Lower lobe of right lung (tissue), 2 donors: Measurements from ENCODE around the gene ATP8A1. TPM values are rescaled to one million over a fixed set of nuclear protein-coding genes. Genes with fewer than 3 reads are reported as not detected.

Experiments used
- ATAC-seq, 2 donors: fragments of 200-7000 bp; cut with Tn5 transposase; one replicate each; pipeline ENCODE4 v1.9.1; 2020 to 2022; ENCODE audit warnings: mild to moderate bottlenecking in 2 of 2, moderate library complexity in 2 of 2
- DNase-seq: peaks from one replicate; pipeline ENCODE4 v3.0.0-alpha.2; 2020
- H3K27ac ChIP-seq: fragments of 200-600 bp; one replicate; pipeline ENCODE4 v1.8.0; 2022
- H3K27me3 ChIP-seq: fragments of 200-600 bp; one replicate; pipeline ENCODE4 v1.8.0; 2022; ENCODE audit warnings: low read depth
- H3K36me3 ChIP-seq: fragments of 200-600 bp; one replicate; pipeline ENCODE4 v1.8.0; 2022; ENCODE audit warnings: mild to moderate bottlenecking
- H3K4me1 ChIP-seq: fragments of 200-600 bp; one replicate; pipeline ENCODE4 v1.8.0; 2022
- H3K4me3 ChIP-seq: fragments of 200-600 bp; one replicate; pipeline ENCODE4 v1.8.0; 2022; ENCODE audit warnings: mild to moderate bottlenecking
- H3K9me3 ChIP-seq: fragments of 200-600 bp; one replicate; pipeline ENCODE4 v1.8.0; 2022
- intact Hi-C: fragments of 100-400 bp; cut with DNase I; formaldehyde crosslinking; loops from one replicate; pipeline ENCODE4 v1.11.0; 2022
- total RNA-seq: library from RNA; stranded (reverse); fragmentation: NEBNext Ultra II Directional; extraction: Animal tissue kit (Norgen Biotek cat#: 25700); gene quantifications from one replicate; pipeline ENCODE4 v1.2.1, GENCODE V29; 2021
- TF ChIP-seq, protein P1 (sequence below): fragments of 200-600 bp; IDR thresholded peaks from one replicate; pipeline ENCODE4 v1.8.0; 2022; ENCODE audit warnings: antibody characterized with exemption, mild to moderate bottlenecking
- donor health status: DM: no; HTN: yes; CAD: no; lungs with severe emphysema.

ATP8A1 gene
- total RNA-seq, 1 donor from 2014 or later: 84.7 TPM

GRCh38 chr4:42401171-42401570, 255.7 kb downstream of the ATP8A1 start:
- TF ChIP-seq, protein P1, sequence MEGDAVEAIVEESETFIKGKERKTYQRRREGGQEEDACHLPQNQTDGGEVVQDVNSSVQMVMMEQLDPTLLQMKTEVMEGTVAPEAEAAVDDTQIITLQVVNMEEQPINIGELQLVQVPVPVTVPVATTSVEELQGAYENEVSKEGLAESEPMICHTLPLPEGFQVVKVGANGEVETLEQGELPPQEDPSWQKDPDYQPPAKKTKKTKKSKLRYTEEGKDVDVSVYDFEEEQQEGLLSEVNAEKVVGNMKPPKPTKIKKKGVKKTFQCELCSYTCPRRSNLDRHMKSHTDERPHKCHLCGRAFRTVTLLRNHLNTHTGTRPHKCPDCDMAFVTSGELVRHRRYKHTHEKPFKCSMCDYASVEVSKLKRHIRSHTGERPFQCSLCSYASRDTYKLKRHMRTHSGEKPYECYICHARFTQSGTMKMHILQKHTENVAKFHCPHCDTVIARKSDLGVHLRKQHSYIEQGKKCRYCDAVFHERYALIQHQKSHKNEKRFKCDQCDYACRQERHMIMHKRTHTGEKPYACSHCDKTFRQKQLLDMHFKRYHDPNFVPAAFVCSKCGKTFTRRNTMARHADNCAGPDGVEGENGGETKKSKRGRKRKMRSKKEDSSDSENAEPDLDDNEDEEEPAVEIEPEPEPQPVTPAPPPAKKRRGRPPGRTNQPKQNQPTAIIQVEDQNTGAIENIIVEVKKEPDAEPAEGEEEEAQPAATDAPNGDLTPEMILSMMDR: no peak
- Histone ChIP-seq H3K4me3 (no peak overlapping the region), H3K4me1 (peaks cover 28% of the 10 kb centered on the region), H3K36me3 (no peaks in the 10 kb centered on the region), H3K27me3 (peaks cover 36% of the 10 kb centered on the region), H3K9me3 (no peaks in the 10 kb centered on the region), H3K27ac (no peak overlapping the region)
- intact Hi-C loops: no loop called here
- DNase-seq (no peak), ATAC-seq (no peak)

- H3K36me3 ChIP-seq: no peaks in the 10 kb centered on the region
- TF ChIP-seq, protein P1: no peak
- intact Hi-C loops: no loop called here
- H3K4me1 ChIP-seq: peaks cover 28% of the 10 kb centered on the region
- peaks cover 45% of the 10 kb centered on the region for H3K27me3 ChIP-seq
- peak overlapping the region; percentile 57 for H3K4me3 ChIP-seq
- no peaks in the 10 kb centered on the region for H3K9me3 ChIP-seq
- DNase-seq (no peak), ATAC-seq (no peak)
- H3K27ac ChIP-seq: no peak overlapping the region
Measured at GRCh38 chr4:42399393-42399792, 257.5 kb downstream of the ATP8A1 start.

DNA sequence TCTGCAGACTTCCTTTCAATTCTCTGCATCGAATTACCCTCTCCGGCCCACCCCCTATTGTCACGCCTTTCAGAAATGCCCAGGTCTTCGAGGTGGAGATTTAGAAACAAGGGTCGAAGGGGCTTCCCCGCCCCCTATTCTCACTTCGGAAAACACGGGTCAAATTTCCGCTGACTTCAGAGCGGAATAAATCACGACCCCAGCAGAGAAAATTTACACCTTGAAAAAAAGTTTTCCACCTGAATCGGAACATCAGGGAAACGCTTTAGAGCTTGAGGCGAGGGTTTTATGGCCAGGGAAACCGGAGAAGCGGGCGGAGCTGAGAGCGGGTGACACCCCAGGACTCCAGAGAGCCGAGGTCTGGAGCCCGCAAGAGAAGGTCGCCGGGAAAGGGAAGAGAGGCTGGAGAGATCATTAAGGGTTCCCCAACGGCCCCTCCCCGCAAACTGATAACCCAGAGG, 258.0 kb downstream of the ATP8A1 start:
- Histone ChIP-seq H3K4me3 (peak overlapping the region; percentile 57), H3K9me3 (no peaks in the 10 kb centered on the region), H3K27ac (no peak overlapping the region), H3K27me3 (peaks cover 45% of the 10 kb centered on the region), H3K4me1 (peaks cover 28% of the 10 kb centered on the region), H3K36me3 (no peaks in the 10 kb centered on the region)
- ATAC-seq (no peak), DNase-seq (no peak)
- intact Hi-C loops: no loop called here
- TF ChIP-seq, protein P1: no peak

DNA sequence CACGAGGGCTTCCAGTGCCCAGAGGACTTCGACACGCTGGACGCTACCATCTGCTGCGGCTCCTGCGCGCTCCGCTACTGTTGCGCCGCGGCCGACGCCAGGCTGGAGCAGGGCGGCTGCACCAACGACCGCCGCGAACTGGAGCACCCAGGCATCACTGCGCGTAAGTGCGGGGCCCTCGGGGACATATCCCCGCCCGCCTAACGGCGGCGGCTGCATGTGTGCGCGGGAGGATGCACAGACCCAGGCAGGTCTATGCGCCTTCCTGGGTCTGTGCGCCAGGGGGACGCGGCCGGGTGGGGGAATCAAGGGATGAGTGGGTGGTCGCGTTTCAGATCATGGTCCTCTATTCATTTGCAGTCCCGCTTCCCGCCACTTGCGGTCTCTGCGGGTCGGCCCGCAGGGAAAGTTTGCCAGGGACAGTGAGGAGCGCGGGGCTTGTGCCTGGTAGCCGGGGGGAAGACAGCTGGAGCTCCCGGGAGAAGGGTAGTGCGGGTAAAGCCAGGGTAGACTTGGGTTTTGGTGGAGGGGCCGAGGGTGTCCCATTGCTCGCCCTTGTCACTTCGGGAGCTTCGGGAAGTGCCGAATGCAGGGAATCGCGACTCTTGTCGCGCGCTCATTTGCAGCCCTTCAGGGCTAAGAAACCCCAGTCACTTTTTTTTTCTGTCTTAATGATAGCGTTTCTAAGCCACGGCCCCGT, 258.6 kb downstream of the ATP8A1 start:
- TF ChIP-seq, protein P1: no peak
- no peaks in the 10 kb centered on the region for H3K36me3 ChIP-seq
- ATAC-seq (peak; percentile 48 to 53), DNase-seq (no peak)
- peaks cover 45% of the 10 kb centered on the region for H3K27me3 ChIP-seq
- H3K9me3 ChIP-seq: no peaks in the 10 kb centered on the region
- H3K27ac ChIP-seq: no peak overlapping the region
- peak overlapping the region; percentile 57 for H3K4me3 ChIP-seq
- H3K4me1 ChIP-seq: peaks cover 28% of the 10 kb centered on the region
- intact Hi-C loops: no loop called here

DNA sequence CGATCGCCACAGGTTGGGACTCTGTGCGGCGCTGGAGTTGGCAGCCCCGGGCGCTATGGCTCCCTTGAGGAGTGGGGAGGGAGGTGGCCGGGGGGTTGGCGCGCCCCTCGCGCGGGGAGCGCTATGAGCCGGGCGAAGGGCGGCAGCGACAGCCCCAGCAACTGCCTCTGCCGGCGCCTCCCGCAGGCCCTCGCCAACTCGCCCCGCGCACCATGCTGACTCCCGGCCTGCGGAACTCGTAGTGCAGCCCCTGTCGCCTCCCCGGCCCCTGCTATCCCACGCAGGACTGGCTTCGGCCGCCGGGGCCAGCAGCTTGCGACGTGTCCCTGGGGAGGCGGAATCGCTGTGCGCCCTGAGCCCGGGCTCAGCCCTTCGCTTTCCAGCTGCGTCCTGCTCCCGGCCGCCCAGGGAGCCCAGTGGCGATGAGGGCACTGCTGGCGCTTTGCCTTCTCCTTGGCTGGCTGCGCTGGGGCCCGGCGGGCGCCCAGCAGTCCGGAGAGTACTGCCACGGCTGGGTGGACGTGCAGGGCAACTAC, 259.2 kb downstream of the ATP8A1 start:
- peak; percentile 33 to 55 for ATAC-seq
- peaks cover 28% of the 10 kb centered on the region for H3K4me1 ChIP-seq
- intact Hi-C loops: no loop called here
- H3K4me3 ChIP-seq: peak overlapping the region; percentile 57
- no peaks in the 10 kb centered on the region for H3K9me3 ChIP-seq
- no peaks in the 10 kb centered on the region for H3K36me3 ChIP-seq
- no peak overlapping the region for H3K27ac ChIP-seq
- TF ChIP-seq, protein P1: no peak
- peaks cover 45% of the 10 kb centered on the region for H3K27me3 ChIP-seq
- no peak for DNase-seq
